Measurements from ENCODE around the gene PTAFR. TPM values are rescaled to one million over a fixed set of nuclear protein-coding genes. Genes with fewer than 3 reads are reported as not detected.

The PTAFR gene
- total and polyA plus RNA-seq, 12 donors, result 0.72 to 11.7 (median 6.4) TPM

GRCh38 chr1:28208818-28209441, 32.4 kb upstream of the PTAFR start:
- TF ChIP-seq, protein P1, sequence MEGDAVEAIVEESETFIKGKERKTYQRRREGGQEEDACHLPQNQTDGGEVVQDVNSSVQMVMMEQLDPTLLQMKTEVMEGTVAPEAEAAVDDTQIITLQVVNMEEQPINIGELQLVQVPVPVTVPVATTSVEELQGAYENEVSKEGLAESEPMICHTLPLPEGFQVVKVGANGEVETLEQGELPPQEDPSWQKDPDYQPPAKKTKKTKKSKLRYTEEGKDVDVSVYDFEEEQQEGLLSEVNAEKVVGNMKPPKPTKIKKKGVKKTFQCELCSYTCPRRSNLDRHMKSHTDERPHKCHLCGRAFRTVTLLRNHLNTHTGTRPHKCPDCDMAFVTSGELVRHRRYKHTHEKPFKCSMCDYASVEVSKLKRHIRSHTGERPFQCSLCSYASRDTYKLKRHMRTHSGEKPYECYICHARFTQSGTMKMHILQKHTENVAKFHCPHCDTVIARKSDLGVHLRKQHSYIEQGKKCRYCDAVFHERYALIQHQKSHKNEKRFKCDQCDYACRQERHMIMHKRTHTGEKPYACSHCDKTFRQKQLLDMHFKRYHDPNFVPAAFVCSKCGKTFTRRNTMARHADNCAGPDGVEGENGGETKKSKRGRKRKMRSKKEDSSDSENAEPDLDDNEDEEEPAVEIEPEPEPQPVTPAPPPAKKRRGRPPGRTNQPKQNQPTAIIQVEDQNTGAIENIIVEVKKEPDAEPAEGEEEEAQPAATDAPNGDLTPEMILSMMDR (IDR thresholded peaks at IDR 0.05), result peak; percentile 32 to 65 (median 54)
- TF ChIP-seq POLR2A (IDR thresholded peaks at IDR 0.05), result no peak
- Histone ChIP-seq H3K4me3 (no peak overlapping the region), H3K27ac (no peak overlapping the region), H3K27me3 (no peaks in the 10 kb centered on the region), H3K4me1 (replicated peaks in 1 of 2) (peaks cover 0 to 6% of the 10 kb centered on the region in 2 donors), H3K9me3 (replicated peaks in 1 of 3) (no peaks in the 10 kb centered on the region), H3K36me3 (replicated peaks in 1 of 2) (peaks cover 0 to 41% of the 10 kb centered on the region in 2 donors)
- peak; percentile 35 to 78 (median 42) for DNase-seq
- WGBS, 4 donors, result 38 to 51% (median 47%) methylated on average over 4 of the region's 4 CpGs
- intact Hi-C loops (cut with DNase I), result loop anchor here in 1 of 2 donors (5.0 kb wide), 2 partner anchors 117 to 352 kb away; no protein-coding TSS in a partner anchor

DNA sequence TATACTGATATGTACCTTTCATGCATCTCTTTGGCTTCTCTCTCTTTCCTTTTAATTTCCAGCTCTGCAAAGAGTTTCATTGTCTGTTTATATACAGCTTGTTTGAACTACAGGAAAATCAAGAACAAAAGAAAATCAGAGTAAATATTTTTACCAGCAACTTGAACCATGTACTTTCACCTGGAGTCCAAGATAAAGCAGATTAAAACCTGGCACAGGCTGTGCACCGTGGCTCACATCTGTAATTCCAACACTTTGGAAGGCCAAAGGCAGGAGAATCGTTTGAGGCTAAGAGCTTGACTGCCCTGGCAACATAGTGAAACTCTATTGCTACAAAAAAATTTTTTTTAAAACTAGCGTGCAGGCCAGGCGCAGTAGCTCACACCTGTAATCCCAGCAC, 28.8 kb upstream of the PTAFR start:
- intact Hi-C loops (cut with DNase I), result loop anchor here in 1 of 2 donors (5.0 kb wide), 2 partner anchors 113 to 348 kb away; no protein-coding TSS in a partner anchor
- TF ChIP-seq, protein P1 (IDR thresholded peaks at IDR 0.05), result no peak
- TF ChIP-seq POLR2A (IDR thresholded peaks at IDR 0.05), result no peak
- H3K36me3 ChIP-seq (replicated peaks in 1 of 2), result peaks cover 0 to 65% of the 10 kb centered on the region in 2 donors

GRCh38 chr1:28200234-28200873, 23.9 kb upstream of the PTAFR start:
- H3K9me3 ChIP-seq (replicated peaks in 1 of 3), result no peaks in the 10 kb centered on the region
- peaks cover 0 to 66% of the 10 kb centered on the region in 2 donors for H3K36me3 ChIP-seq (replicated peaks in 1 of 2)
- peak in 1 of 7 donors; percentile 10 for DNase-seq
- no peak for TF ChIP-seq POLR2A (IDR thresholded peaks at IDR 0.05)
- TF ChIP-seq, protein P1 (IDR thresholded peaks at IDR 0.05), result no peak
- no peak overlapping the region for H3K4me3 ChIP-seq
- WGBS, 4 donors, result 92 to 98% (median 94%) methylated on average over 5 to 6 of the region's 6 CpGs
- intact Hi-C loops (cut with DNase I), result no loop called here
- no peaks in the 10 kb centered on the region for H3K27me3 ChIP-seq
- H3K4me1 ChIP-seq (replicated peaks in 1 of 2), result no peaks in the 10 kb centered on the region
- no peak overlapping the region for H3K27ac ChIP-seq

More for the DNA sequence above, 28.8 kb upstream of the PTAFR start:
- Histone ChIP-seq H3K4me3 (no peak overlapping the region), H3K9me3 (replicated peaks in 1 of 3) (no peaks in the 10 kb centered on the region), H3K27me3 (no peaks in the 10 kb centered on the region), H3K27ac (no peak overlapping the region), H3K4me1 (replicated peaks in 1 of 2) (no peaks in the 10 kb centered on the region)
- WGBS, 4 donors, result 79 to 94% (median 93%) methylated on average over 4 of the region's 4 CpGs
- no peak for DNase-seq

DNA sequence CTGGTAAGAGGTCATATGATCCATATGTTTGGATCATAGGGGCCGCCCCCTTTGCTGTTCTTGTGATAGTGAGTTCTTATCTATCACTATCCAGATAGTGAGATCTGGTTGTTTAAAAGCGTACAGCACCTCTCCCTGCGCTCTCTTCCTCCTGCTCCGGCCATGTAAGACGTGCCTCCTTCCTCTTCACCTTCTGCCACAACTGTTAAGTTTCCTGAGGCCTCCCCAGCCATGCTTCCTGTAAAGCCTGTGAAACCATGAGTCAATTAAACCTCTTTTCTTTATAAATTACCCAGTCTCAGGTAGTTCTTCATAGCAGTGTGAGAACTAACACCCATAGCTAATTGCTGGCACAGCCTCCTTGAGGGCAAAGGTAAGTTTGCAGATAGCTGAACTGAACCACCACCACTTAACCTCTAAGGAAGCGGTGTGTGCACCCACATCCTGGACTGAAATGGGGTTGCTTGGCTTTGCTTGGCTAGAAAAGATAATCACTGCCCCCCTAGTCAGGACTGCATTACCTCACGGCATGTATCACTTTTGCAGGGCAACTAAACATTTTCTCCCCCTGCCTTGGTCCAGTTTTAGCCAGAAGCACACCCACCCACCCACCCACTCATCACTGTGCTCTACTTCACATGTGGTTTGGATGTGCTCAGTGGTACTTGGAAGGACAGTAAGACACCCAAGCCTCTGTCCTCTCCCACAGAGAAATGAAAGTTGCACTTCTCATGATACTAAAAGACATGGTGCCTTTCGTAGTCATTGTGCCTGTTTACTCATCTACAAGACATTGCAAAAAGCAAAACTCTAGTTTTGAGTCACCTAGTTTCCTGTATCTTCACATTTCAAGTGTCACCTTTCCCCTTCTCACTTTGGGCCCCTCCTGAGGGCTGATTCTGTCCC, 23.1 kb upstream of the PTAFR start:
- Histone ChIP-seq H3K27ac (no peak overlapping the region), H3K36me3 (replicated peaks in 1 of 2) (peaks cover 0 to 58% of the 10 kb centered on the region in 2 donors), H3K27me3 (no peaks in the 10 kb centered on the region), H3K4me1 (replicated peaks in 1 of 2) (no peaks in the 10 kb centered on the region), H3K4me3 (no peak overlapping the region), H3K9me3 (replicated peaks in 1 of 3) (no peaks in the 10 kb centered on the region)
- intact Hi-C loops (cut with DNase I), result no loop called here
- 86 to 96% (median 93%) methylated on average over 8 of the region's 8 CpGs for WGBS, 4 donors
- TF ChIP-seq, protein P1 (IDR thresholded peaks at IDR 0.05), result no peak
- TF ChIP-seq POLR2A (IDR thresholded peaks at IDR 0.05), result no peak
- DNase-seq, result peak in 1 of 7 donors; percentile 40
